ENCODE measurements around the gene SLC17A2. TPM values are rescaled to one million over a fixed set of nuclear protein-coding genes. Genes with fewer than 3 reads are reported as not detected.

The SLC17A2 gene
- total and polyA plus RNA-seq, 2 donors (not counting 1 experiment from before 2014, with no cell fraction given), result not detected

- Mint-ChIP-seq H3K9me3 (ENCODE audit: insufficient read depth) (no peaks in the 10 kb centered on the region), H3K27ac (no peak overlapping the region), H3K4me3 (no peak overlapping the region), H3K27me3 (peaks cover 3% of the 10 kb centered on the region), H3K4me1 (peaks cover 4% of the 10 kb centered on the region)
- no peak overlapping the region for H3K4me3 ChIP-seq (ENCODE audit: control extremely low read depth in 1 of 5, extremely low read depth in 1 of 5, insufficient read depth in 1 of 5, low read depth in 2 of 5, low read length in 4 of 5)
- no peak overlapping the region for H3K9ac ChIP-seq (ENCODE audit: low read length)
- ChIA-PET POLR2A (no interaction called here), CTCF (interaction anchor here (1.0 to 1.3 kb wide), 2 partner anchors 94 to 105 kb away, joined by 3 to 4 read pairs; no protein-coding TSS in a partner anchor)
- H3K4me2 ChIP-seq (replicated peaks; ENCODE audit: low read depth, low read length, poor library complexity, severe bottlenecking), result no peak overlapping the region
- 85% methylated on average over 2 of the region's 5 CpGs for WGBS (ENCODE audit: insufficient coverage)
- H3K27ac ChIP-seq (ENCODE audit: low read length in 2 of 2), result no peak overlapping the region
- intact Hi-C loops (cut with micrococcal nuclease), result no loop called here
- H3K36me3 ChIP-seq (replicated peaks in 1 of 2; ENCODE audit: control extremely low read depth in 1 of 2, control insufficient read depth in 1 of 2, extremely low read depth in 1 of 2, insufficient read depth in 2 of 2, low read length in 1 of 2), result no peaks in the 10 kb centered on the region
- H4K20me1 ChIP-seq (ENCODE audit: control insufficient read depth, insufficient read depth, low read length, poor library complexity, severe bottlenecking), result no peaks in the 10 kb centered on the region
- ATAC-seq (ENCODE audit: low read depth) (no peak), DNase-seq (no peak)
- no peak for TF ChIP-seq CTCF (IDR thresholded peaks at IDR 0.05)
- TF ChIP-seq EZH2 (IDR thresholded peaks at IDR 0.05; ENCODE audit: borderline replicate concordance, insufficient read depth, low read depth, low read length, poor library complexity, severe bottlenecking), result no peak
- peaks cover 3 to 6% of the 10 kb centered on the region in 2 donors for H3K4me1 ChIP-seq (ENCODE audit: control insufficient read depth in 2 of 2, insufficient read depth in 2 of 2, low read length in 2 of 2)
- no peaks in the 10 kb centered on the region for H3K9me3 ChIP-seq (ENCODE audit: control extremely low read depth in 1 of 3, control insufficient read depth in 2 of 3, insufficient read depth in 1 of 3, low read length in 2 of 3)
- H2AFZ ChIP-seq (ENCODE audit: insufficient read depth, low read depth, low read length, poor library complexity, severe bottlenecking), result no peak overlapping the region
- H3K27me3 ChIP-seq (replicated peaks in 1 of 4; ENCODE audit: control extremely low read depth in 1 of 4, control insufficient read depth in 3 of 4, insufficient read depth in 4 of 4, low read length in 3 of 4), result no peaks in the 10 kb centered on the region
- no peaks in the 10 kb centered on the region for H3K79me2 ChIP-seq (ENCODE audit: control insufficient read depth, insufficient read depth, low read length)
Observed at GRCh38 chr6:25898289-25898977, 32.1 kb downstream of the SLC17A2 start.

DNA sequence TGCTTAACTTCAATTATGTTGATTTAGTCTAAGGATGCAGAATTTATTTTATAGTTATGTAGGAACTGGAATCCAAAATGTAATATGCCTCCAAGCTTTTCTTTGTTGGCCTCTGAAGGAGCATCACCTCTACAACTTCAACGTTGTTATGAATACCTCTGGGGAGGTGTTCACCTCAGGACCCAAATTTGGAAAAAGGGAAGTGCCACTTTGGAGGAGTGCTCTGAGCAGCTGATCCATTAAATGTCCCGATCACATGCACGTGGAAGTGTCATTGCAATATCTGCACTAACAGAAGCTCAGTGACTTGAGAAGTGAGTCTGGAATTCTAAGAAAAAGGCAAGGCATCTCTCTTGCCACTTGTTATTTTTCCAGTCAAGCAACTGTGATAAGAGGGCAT is 34.2 kb downstream of the SLC17A2 start:
- Histone ChIP-seq H3K4me3 (ENCODE audit: control extremely low read depth in 1 of 5, extremely low read depth in 1 of 5, insufficient read depth in 1 of 5, low read depth in 2 of 5, low read length in 4 of 5) (no peak overlapping the region), H3K9ac (ENCODE audit: low read length) (no peak overlapping the region), H3K9me3 (ENCODE audit: control extremely low read depth in 1 of 3, control insufficient read depth in 2 of 3, insufficient read depth in 1 of 3, low read length in 2 of 3) (no peaks in the 10 kb centered on the region), H4K20me1 (ENCODE audit: control insufficient read depth, insufficient read depth, low read length, poor library complexity, severe bottlenecking) (no peaks in the 10 kb centered on the region), H2AFZ (ENCODE audit: insufficient read depth, low read depth, low read length, poor library complexity, severe bottlenecking) (no peak overlapping the region), H3K27ac (ENCODE audit: low read length in 2 of 2) (no peak overlapping the region), H3K79me2 (ENCODE audit: control insufficient read depth, insufficient read depth, low read length) (no peaks in the 10 kb centered on the region), H3K36me3 (replicated peaks in 1 of 2; ENCODE audit: control extremely low read depth in 1 of 2, control insufficient read depth in 1 of 2, extremely low read depth in 1 of 2, insufficient read depth in 2 of 2, low read length in 1 of 2) (no peaks in the 10 kb centered on the region), H3K4me2 (replicated peaks; ENCODE audit: low read depth, low read length, poor library complexity, severe bottlenecking) (no peak overlapping the region), H3K4me1 (ENCODE audit: control insufficient read depth in 2 of 2, insufficient read depth in 2 of 2, low read length in 2 of 2) (no peaks in the 10 kb centered on the region), H3K27me3 (replicated peaks in 1 of 4; ENCODE audit: control extremely low read depth in 1 of 4, control insufficient read depth in 3 of 4, insufficient read depth in 4 of 4, low read length in 3 of 4) (no peaks in the 10 kb centered on the region)
- DNase-seq (no peak), ATAC-seq (ENCODE audit: low read depth) (no peak)
- TF ChIP-seq EZH2 (IDR thresholded peaks at IDR 0.05; ENCODE audit: borderline replicate concordance, insufficient read depth, low read depth, low read length, poor library complexity, severe bottlenecking) (no peak), CTCF (IDR thresholded peaks at IDR 0.05) (no peak)
- ChIA-PET POLR2A (no interaction called here), CTCF (interaction anchor here (1.2 kb wide), 1 partner anchor 15 kb away, joined by 3 read pairs; no protein-coding TSS in a partner anchor)
- Mint-ChIP-seq H3K4me3 (no peak overlapping the region), H3K27me3 (peaks cover 10% of the 10 kb centered on the region), H3K9me3 (ENCODE audit: insufficient read depth) (no peaks in the 10 kb centered on the region), H3K4me1 (no peaks in the 10 kb centered on the region), H3K27ac (no peak overlapping the region)
- intact Hi-C loops (cut with micrococcal nuclease), result no loop called here
- 75% methylated on average over 3 of the region's 3 CpGs for WGBS (ENCODE audit: insufficient coverage)
